Activated CD8-positive, alpha-beta memory T cell treated with anti-CD3 and anti-CD28 coated beads, Interleukin-2, amount 50 U/mL, for 1 hour (primary cell): ENCODE measurements around the gene C1QTNF1.

Source experiments
- DNase-seq: peaks from one replicate; pipeline ENCODE4 v3.0.0-alpha.2; 2020; ENCODE audit errors: extremely low read depth

The C1QTNF1 gene

DNA sequence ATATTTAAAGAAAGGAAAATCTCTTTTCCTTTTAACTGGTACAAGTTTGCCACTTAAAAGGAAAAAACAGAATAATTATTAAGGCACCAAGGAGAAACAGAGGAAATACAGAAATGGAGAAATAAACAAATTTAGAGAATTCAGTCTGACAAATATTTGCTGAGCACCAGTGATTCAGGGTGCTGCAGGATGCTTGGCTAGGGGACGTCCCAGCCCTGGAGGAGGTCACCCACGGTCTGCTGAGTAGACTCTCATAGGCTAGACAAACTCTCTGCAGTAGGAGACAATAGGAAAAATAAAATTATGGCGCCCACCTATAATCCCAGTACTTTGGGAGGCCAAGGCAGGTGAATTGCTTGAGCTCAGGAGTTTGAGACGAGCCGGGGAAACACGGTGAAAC lies 15.9 kb downstream of the C1QTNF1 start:
- DNase-seq = no peak

DNA sequence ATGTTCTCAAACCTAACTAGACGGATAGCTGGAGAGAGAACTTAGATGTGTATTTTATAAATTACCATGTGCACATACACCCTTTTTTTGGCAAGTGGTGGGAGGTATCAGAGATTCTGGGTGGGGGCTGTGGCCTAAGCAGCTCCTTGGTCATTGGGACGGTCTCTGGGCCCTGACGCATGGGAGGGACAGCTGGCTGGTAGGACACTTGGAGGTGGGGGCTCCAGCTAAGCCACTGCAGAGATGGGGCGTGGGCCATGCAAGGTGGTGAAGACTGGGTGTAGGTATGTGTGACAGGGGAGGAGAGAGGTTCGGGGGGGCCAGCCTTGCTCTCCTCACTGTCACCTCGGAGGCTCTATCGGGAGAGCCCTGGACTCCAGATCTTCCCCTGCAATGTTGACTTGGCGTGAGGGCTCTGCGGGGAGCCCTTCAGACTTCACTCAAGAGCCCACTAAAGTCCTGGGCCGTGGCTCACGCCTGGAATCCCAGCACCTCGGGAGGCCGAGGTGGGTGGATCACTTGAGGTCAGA lies 17.1 kb downstream of the C1QTNF1 start:
- DNase-seq = no peak

DNA sequence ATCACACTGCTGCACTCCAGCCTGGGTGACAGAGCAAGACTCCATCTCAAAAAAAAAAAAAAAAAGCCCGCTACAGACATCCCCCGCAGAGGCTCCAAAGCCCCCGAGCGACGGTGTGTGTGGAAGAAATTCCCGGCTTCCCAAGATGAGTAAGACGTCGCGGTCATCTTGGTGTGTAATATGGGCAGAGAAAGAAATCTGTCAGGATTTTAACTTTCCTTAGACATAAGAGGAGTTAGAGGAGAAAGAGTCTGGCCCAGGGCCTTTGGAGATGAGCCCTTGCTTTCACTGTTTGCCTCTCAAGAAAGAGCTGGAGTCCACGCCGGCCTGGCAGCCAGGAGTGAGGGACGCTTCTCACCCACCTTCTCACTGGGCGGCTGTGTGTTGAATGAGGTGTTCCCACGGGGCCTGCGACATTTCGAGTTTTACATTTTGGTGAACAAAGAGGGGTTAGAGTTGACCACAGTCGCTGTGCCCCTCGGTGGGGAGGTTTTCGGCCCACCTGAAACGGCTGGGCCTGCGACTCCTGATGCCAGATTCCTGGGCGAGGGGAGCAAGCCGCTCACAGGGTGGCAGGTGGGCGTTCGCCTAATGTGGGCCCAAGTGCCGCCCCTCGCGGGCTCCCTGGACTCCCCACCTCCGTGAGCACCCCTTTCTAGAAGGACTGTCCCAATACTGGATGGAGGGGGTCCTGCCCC lies 17.9 kb downstream of the C1QTNF1 start:
- no peak for DNase-seq

DNA sequence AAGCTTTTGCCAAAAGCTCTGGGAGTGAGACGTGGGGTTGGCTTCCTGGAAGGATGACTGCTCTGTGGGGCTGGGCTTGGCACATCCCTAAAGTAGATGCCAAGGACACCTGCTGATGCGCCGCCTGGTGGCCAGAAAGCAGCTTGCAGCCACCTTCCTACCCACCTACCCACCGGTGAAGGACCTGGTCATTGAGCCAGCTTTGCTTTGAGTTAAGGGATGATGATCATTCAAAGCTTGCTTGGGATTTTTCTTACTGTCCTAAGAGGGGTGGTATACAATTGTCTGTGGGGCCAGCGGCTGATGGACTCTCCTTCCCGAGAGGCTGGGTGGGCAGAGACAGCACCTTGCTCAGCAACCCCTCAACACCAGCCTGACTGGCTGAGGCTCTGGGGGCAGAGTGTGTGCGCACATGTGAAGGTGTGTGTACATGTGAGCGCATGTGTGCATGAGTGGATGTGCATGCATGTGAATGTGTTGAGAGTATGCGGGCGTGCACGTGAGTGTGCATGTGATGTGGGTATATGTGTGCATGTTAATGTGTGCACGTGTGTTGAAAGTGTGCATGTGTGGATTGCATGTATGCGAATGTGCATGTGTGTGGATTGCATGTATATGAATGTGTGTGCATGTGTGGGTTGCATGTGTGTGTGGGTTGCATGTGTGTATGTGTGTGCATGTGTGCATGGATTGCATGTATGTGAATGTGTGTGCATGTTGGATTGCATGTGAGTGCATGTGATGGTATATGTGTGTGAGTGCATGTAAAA lies 18.6 kb downstream of the C1QTNF1 start:
- no peak for DNase-seq

DNA sequence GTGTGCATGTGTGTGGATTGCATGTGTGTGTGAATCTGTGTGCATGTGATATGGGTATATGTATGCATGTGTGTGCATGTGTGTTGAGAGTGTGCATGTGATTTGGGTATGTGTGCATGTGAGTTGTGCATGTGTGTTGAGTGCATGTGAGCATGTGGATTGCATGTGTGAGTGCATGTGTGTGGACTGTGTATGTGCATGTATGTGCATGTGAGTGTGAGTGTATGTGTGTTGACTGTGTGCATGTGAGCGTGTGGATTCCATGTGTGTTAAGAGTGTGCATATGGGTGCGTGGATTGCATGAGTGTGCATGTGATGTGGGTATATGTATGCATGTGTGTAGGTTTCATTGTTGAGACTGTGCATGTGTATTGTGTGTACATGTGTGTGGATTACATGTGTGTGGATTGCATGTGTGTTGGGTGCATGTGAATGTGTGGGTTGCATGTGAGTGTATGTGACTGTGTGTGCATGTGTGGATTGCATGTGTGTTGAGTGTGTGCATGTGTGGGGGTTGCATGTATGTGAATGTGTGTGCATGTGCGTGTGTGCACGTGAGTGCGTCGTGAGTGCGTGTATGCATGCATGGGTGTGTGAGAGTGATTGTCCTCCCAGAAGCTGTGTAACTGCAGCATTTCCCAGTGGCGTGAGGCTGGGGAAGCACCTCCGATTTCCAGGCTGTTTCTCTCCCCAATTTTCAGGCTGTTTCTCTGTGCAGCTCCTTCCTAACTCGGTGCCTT lies 19.4 kb downstream of the C1QTNF1 start:
- no peak for DNase-seq

DNA sequence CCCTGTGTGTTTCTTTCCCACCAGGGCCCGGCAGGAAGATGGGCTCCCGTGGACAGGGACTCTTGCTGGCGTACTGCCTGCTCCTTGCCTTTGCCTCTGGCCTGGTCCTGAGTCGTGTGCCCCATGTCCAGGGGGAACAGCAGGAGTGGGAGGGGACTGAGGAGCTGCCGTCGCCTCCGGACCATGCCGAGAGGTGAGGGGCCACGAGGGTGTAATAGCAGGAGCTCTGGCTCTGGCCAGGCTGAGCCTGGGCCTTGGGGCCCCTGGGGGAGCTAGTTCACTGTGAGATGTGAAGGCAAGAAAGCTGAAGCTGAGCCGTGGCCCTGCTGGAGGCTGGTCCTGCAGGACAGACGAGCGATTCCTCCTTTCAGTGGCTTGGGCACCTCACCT lies 20.0 kb downstream of the C1QTNF1 start:
- no peak for DNase-seq

DNA sequence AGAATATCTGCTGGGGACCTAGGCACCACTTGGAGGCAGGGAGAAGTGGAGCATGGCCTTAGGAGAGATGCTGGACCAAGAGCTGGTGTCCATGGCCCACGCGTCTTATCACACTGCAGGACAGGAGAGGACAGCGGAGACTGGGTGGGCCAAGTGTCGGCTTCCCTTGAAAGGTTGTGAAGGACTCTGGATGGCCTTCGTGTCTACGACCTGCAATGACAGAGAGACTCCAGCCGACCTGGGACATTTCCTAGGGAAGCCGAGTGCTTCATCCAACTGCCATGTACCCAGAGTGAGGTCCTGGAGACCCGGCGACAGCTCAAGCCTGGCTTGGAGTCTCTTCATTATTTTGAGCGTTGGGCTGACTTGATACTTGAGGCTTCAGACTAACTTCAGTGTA lies 20.5 kb downstream of the C1QTNF1 start:
- DNase-seq = no peak

DNA sequence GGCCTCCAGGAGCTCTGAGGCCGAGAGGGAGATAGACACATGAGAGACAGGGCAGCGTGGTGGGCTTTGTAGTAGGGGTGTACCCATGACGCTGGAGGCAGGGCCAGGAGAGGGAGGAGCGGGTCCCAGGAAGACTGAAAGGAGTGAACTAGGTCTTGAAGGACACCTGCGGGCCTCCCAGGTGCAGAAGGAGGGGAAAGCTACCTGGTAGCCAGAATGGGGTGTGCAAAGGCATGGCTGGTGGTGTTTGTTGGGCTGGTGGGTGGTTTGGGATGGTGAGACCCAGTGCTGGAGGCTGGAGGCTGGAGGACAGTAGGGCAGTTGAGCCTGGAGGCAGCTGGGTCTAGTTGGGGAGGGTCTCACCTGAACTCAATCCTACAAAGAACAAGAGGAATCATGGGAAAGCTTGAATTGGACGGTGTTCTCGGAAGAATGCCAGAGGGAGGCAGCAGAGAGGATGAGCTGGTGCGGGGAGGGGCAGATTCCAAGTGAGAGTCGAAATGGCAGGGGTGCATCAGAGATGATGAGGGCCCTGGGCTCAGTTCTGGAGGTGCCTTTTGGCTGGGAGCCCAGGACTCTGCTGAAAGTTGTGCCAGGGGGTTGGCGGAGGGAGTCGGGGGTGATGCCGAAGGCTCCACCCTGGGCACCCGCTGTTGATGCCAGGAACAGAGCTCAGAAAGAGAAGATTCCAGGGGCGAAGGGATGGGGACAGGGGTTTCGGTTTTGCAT lies 21.2 kb downstream of the C1QTNF1 start:
- no peak for DNase-seq

DNA sequence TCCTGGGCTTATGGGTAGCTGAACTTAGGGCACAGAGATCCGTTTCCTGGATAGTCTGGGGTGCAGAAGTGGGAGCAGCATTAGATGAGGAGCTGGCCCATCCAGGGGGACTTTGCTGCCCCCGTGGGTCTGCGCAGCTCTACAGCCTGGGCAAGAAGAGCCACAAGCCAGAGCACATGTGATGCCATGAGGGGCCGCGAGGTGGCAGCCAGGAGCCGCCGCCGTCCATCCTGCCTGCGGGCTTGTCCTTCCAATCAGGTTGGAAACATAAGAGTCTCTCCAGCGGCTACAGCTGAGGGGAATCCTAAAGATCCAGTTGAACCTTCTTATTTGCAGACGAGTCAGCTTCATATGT lies 21.9 kb downstream of the C1QTNF1 start:
- no peak for DNase-seq

DNA sequence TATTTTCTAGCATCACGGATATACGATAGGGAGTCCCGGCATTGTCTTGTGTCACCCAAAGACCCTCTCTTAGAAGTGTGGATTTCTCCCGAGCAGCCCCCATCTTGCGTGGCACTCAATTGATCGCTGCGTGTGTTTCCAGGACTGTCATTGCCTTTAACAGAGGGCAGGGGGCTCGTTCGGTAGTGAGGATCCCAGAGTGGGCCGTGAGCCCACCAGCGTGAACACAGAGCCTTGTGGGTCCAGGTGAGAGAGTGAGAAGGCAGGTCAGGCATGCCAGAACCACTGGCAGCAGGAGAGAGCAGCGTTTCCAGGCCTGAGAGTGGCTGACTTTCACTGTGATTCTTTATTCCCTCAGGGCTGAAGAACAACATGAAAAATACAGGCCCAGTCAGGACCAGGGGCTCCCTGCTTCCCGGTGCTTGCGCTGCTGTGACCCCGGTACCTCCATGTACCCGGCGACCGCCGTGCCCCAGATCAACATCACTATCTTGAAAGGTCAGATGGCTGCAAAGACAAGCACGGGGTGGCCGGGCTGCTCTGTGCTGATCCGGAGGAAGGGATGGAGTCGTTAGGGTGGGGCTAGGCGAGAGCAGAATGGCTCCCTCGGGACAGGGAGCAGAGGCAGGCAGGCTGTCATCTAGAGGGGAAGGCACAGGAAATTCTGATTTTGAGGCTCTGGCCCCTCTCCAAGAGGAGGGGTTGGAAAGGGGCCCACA lies 22.4 kb downstream of the C1QTNF1 start:
- DNase-seq = no peak

DNA sequence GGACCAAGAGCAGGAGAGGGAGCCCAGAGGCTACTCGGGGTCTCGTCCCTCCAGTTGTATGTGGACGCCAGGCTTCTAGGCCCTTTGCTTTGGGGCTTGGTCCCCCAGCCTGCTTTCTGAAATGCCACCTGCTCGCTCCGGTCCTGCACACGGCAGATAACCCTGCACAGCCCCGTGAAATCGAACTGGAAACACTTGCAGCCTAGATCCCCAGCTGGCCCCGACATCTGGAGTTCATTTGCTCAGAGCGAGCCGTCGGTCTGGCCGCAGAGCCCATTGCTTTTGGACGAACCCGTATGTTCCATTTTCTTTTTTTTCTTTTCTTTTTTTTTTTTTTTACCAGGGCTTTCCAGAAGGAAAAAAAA lies 22.9 kb downstream of the C1QTNF1 start:
- DNase-seq = no peak

DNA sequence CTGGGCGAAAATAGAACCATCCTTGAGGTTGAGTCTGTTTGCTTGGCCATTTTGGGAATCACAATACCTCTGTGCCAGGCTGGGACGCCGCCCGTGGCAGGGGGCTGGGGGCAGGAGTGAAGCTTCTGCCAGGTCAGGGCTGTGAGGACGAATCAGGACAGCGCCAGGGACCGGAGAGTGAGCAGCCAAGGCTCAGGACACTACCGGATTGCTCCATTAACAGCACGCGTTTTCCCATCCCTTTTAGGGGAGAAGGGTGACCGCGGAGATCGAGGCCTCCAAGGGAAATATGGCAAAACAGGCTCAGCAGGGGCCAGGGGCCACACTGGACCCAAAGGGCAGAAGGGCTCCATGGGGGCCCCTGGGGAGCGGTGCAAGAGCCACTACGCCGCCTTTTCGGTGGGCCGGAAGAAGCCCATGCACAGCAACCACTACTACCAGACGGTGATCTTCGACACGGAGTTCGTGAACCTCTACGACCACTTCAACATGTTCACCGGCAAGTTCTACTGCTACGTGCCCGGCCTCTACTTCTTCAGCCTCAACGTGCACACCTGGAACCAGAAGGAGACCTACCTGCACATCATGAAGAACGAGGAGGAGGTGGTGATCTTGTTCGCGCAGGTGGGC lies 23.4 kb downstream of the C1QTNF1 start:
- no peak for DNase-seq

DNA sequence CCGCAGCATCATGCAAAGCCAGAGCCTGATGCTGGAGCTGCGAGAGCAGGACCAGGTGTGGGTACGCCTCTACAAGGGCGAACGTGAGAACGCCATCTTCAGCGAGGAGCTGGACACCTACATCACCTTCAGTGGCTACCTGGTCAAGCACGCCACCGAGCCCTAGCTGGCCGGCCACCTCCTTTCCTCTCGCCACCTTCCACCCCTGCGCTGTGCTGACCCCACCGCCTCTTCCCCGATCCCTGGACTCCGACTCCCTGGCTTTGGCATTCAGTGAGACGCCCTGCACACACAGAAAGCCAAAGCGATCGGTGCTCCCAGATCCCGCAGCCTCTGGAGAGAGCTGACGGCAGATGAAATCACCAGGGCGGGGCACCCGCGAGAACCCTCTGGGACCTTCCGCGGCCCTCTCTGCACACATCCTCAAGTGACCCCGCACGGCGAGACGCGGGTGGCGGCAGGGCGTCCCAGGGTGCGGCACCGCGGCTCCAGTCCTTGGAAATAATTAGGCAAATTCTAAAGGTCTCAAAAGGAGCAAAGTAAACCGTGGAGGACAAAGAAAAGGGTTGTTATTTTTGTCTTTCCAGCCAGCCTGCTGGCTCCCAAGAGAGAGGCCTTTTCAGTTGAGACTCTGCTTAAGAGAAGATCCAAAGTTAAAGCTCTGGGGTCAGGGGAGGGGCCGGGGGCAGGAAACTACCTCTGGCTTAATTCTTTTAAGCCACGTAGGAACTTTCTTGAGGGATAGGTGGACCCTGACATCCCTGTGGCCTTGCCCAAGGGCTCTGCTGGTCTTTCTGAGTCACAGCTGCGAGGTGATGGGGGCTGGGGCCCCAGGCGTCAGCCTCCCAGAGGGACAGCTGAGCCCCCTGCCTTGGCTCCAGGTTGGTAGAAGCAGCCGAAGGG lies 24.2 kb downstream of the C1QTNF1 start:
- no peak for DNase-seq

DNA sequence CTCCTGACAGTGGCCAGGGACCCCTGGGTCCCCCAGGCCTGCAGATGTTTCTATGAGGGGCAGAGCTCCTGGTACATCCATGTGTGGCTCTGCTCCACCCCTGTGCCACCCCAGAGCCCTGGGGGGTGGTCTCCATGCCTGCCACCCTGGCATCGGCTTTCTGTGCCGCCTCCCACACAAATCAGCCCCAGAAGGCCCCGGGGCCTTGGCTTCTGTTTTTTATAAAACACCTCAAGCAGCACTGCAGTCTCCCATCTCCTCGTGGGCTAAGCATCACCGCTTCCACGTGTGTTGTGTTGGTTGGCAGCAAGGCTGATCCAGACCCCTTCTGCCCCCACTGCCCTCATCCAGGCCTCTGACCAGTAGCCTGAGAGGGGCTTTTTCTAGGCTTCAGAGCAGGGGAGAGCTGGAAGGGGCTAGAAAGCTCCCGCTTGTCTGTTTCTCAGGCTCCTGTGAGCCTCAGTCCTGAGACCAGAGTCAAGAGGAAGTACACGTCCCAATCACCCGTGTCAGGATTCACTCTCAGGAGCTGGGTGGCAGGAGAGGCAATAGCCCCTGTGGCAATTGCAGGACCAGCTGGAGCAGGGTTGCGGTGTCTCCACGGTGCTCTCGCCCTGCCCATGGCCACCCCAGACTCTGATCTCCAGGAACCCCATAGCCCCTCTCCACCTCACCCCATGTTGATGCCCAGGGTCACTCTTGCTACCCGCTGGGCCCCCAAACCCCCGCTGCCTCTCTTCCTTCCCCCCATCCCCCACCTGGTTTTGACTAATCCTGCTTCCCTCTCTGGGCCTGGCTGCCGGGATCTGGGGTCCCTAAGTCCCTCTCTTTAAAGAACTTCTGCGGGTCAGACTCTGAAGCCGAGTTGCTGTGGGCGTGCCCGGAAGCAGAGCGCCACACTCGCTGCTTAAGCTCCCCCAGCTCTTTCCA lies 25.1 kb downstream of the C1QTNF1 start:
- DNase-seq = no peak

DNA sequence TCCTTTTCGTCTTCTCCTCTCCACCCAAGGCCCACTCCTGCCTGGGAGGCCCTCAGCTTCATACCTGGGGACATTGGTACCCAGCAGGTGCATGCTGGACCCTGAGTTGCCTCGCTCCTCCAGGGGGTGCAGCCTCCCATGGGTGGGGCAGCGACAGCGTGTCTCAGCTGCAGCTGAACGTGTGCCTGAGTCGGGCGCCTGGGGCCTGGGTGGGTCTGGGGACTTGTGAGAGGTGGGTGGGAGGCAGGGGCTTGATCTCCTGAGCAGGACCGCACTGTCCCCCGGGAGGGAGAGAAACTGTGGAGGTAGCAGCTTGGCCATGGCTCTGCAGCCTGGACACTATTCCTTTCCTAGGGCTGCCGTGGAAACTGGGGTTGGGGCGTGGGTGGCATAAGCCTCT lies 25.9 kb downstream of the C1QTNF1 start:
- no peak for DNase-seq

DNA sequence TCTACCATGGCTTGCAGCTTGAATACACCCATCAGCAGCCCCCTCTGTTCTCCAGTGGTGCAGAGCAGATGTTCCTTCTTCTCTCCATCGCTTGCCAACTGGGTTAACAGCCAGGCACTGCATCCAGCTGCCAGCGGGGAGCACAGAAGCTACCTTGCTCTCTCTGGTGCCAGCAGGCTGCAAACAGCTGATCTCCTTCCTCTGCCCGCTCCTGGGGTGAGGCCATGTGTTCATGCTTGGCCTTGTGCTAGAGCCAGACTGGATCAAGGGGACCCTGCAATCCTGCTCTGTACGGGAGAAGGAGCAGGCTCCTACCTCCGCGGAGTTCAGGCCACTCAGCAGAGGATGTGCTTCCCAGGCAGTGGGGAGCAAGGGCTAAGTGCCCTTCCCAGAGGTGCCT lies 26.6 kb downstream of the C1QTNF1 start:
- DNase-seq = no peak

DNA sequence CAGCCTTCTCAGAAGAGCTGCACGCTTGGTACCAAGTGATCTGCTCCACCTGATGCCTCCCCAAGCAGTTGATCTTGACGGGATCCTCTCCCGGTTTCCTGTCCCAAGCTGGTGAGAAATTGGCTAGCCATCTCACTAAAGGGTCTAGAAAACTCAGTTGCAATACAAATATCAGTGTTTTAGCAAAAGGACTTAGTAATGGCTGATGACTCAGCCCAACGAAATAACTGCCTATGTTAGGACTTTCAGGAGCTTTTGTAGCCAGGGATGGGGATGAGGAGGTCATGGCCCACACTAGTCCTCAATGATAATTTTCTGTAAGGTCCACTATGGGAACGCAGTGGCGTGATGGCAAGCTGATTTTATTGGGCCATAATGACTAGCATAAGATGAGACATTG lies 27.3 kb downstream of the C1QTNF1 start:
- no peak for DNase-seq

DNA sequence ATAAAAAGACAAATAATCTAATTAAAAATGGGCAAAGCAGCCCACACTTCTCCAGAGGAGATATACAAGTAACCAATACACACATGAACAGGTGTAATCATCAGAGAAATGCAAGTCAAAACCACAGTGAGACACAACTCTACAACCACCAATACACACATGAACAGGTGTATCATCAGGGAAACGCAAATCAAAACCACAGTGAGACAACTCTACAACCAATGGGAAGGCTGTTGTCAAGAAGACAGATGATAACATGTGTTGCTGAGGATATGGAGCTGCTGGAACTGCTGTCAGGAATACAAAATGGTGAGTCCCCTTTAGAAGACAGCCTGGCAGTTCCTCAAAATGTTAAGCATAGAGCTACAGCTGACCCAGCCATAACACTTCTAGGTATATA lies 28.2 kb downstream of the C1QTNF1 start:
- DNase-seq = no peak
